ENCODE results near the gene LEKR1.
"Not testable (repeated sequence)": the region's sequence is repeated elsewhere in the genome, so short reads cannot be mapped to it uniquely, and the experiment has no call there.

The LEKR1 gene

GRCh38 chr3:156910022-156910421, 83.9 kb downstream of the LEKR1 start:
- in situ Hi-C loops (cut with MboI; ENCODE audit: low pct_unique_long_range_greater_than_20kb, low sequenced_read_pairs, unreplicated experiment): no loop called here
- no peak for TF ChIP-seq CTCF (IDR thresholded peaks at IDR 0.05; ENCODE audit: extremely low read depth, insufficient read depth, missing control alignments)
- no peak for DNase-seq (ENCODE audit: low spot score)

- DNase-seq (ENCODE audit: low spot score); in situ Hi-C loops (cut with MboI; ENCODE audit: low pct_unique_long_range_greater_than_20kb, low sequenced_read_pairs, unreplicated experiment): not testable (repeated sequence)
These were observed 84.7 kb downstream of the LEKR1 start for GRCh38 chr3:156910831-156911230.

GRCh38 chr3:156914300-156914699, 88.1 kb downstream of the LEKR1 start:
- DNase-seq (ENCODE audit: low spot score); in situ Hi-C loops (cut with MboI; ENCODE audit: low pct_unique_long_range_greater_than_20kb, low sequenced_read_pairs, unreplicated experiment): not testable (repeated sequence)

- TF ChIP-seq CTCF (IDR thresholded peaks at IDR 0.05; ENCODE audit: extremely low read depth, insufficient read depth, missing control alignments): no peak
- in situ Hi-C loops (cut with MboI; ENCODE audit: low pct_unique_long_range_greater_than_20kb, low sequenced_read_pairs, unreplicated experiment): no loop called here
- no peak for DNase-seq (ENCODE audit: low spot score)
These were observed 89.2 kb downstream of the LEKR1 start for GRCh38 chr3:156915372-156915771.

- in situ Hi-C loops (cut with MboI; ENCODE audit: low pct_unique_long_range_greater_than_20kb, low sequenced_read_pairs, unreplicated experiment): no loop called here
- DNase-seq (ENCODE audit: low spot score): no peak
- no peak for TF ChIP-seq CTCF (IDR thresholded peaks at IDR 0.05; ENCODE audit: extremely low read depth, insufficient read depth, missing control alignments)
These were observed 92.6 kb downstream of the LEKR1 start for GRCh38 chr3:156918746-156919145.

- in situ Hi-C loops (cut with MboI; ENCODE audit: low pct_unique_long_range_greater_than_20kb, low sequenced_read_pairs, unreplicated experiment): no loop called here
- no peak for TF ChIP-seq CTCF (IDR thresholded peaks at IDR 0.05; ENCODE audit: extremely low read depth, insufficient read depth, missing control alignments)
- no peak for DNase-seq (ENCODE audit: low spot score)
These were observed 93.7 kb downstream of the LEKR1 start for GRCh38 chr3:156919818-156920217.

GRCh38 chr3:156920399-156920798, 94.2 kb downstream of the LEKR1 start:
- no peak for DNase-seq (ENCODE audit: low spot score)
- no peak for TF ChIP-seq CTCF (IDR thresholded peaks at IDR 0.05; ENCODE audit: extremely low read depth, insufficient read depth, missing control alignments)
- in situ Hi-C loops (cut with MboI; ENCODE audit: low pct_unique_long_range_greater_than_20kb, low sequenced_read_pairs, unreplicated experiment): no loop called here

- no peak for TF ChIP-seq CTCF (IDR thresholded peaks at IDR 0.05; ENCODE audit: extremely low read depth, insufficient read depth, missing control alignments)
- no peak for DNase-seq (ENCODE audit: low spot score)
- in situ Hi-C loops (cut with MboI; ENCODE audit: low pct_unique_long_range_greater_than_20kb, low sequenced_read_pairs, unreplicated experiment): no loop called here
These were observed 97.2 kb downstream of the LEKR1 start for GRCh38 chr3:156923349-156923748.

All from GM13977 (cell line).